ENCODE measurements around the gene NTF3. TPM values are rescaled to one million over a fixed set of nuclear protein-coding genes. Genes with fewer than 3 reads are reported as not detected.
A peak's percentile ranks its signal among the peaks of the same experiment; 100 is the strongest.

NTF3 gene
- total RNA-seq, 5 donors from 2014 or later (not counting 1 experiment from before 2014, with no cell fraction given), result not detected

DNA sequence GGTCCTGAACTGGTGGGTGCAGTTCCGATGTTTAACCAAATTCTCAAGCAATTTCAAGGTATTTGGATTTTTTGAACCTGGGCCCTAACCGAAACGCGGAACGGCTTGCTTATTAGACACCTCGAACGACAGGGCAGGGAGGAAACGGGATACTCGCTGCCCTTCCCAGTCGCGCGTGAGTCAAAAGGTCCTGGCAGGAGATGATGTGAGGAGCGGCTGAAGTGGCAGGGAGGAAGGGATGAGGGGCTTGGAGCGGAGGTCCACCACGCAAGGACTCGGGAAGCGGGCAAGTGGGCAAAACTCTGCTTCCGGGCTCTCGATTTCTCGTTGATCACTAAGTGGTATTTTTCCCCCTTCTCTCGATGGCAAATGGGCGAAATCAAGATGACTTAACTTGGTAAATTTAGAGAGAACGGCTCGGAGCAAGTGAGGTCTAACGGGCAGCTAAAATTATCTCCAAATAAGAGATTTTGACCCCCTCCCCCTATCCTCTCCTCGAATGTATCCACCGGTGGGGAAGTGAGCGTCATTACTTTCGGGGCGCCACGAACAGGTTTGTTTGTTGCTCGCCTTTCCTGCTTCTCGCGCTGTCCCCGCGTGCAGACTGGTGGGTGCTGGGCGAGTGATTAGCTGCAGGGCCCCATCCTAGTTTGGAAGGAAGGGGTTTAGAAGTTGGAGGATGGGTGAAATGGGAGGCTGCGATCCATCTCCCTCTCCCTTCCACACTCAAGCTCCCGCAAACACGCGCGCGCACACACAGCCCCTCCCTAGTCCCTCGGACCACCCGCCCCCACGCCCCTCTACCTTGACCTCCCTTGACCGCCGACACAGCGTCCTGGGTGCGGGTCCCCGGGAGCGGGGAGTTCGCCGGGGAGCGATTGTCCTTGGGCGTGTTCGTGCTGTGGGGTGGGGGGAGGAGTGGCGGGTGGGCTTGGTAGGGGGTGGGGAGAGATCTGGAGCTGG is 986 bp upstream of the NTF3 start:
- no peaks in the 10 kb centered on the region for H3K9me3 ChIP-seq
- WGBS (ENCODE audit: insufficient coverage), result 4% methylated on average over 19 of the region's 58 CpGs
- Mint-ChIP-seq H3K9me3 (no peaks in the 10 kb centered on the region), H3K36me3 (no peaks in the 10 kb centered on the region), H3K27ac (no peak overlapping the region), H3K4me1 (peaks cover 12 to 14% (median 14%) of the 10 kb centered on the region in 3 donors), H3K27me3 (peaks cover 39 to 50% of the 10 kb centered on the region in 2 donors), H3K4me3 (peak overlapping the region in 2 of 3 donors; percentile 58 to 65)
- H3K27me3 ChIP-seq (replicated peaks in 1 of 2; ENCODE audit: control insufficient read depth in 2 of 2, extremely low read depth in 1 of 2, insufficient read depth in 2 of 2, low read length in 1 of 2), result peaks cover 19 to 58% of the 10 kb centered on the region in 2 experiments
- POLR2A ChIA-PET, result no interaction called here
- no peak overlapping the region for H3K27ac ChIP-seq (ENCODE audit: low read length)
- H3K4me1 ChIP-seq (ENCODE audit: control insufficient read depth in 1 of 2, extremely low read depth in 1 of 2, insufficient read depth in 2 of 2, low read length in 2 of 2), result peaks cover 2 to 15% of the 10 kb centered on the region in 2 experiments
- CTCF ChIA-PET, result no interaction called here
- DNase-seq (no peak), ATAC-seq (replicated peaks in 1 of 4) (no peak)
- H3K4me3 ChIP-seq (ENCODE audit: control insufficient read depth in 1 of 2, extremely low read depth in 1 of 2, low read length in 1 of 2), result no peak overlapping the region
- no peaks in the 10 kb centered on the region for H3K36me3 ChIP-seq (ENCODE audit: control insufficient read depth in 2 of 2, extremely low read depth in 1 of 2, insufficient read depth in 1 of 2, low read length in 1 of 2)

DNA sequence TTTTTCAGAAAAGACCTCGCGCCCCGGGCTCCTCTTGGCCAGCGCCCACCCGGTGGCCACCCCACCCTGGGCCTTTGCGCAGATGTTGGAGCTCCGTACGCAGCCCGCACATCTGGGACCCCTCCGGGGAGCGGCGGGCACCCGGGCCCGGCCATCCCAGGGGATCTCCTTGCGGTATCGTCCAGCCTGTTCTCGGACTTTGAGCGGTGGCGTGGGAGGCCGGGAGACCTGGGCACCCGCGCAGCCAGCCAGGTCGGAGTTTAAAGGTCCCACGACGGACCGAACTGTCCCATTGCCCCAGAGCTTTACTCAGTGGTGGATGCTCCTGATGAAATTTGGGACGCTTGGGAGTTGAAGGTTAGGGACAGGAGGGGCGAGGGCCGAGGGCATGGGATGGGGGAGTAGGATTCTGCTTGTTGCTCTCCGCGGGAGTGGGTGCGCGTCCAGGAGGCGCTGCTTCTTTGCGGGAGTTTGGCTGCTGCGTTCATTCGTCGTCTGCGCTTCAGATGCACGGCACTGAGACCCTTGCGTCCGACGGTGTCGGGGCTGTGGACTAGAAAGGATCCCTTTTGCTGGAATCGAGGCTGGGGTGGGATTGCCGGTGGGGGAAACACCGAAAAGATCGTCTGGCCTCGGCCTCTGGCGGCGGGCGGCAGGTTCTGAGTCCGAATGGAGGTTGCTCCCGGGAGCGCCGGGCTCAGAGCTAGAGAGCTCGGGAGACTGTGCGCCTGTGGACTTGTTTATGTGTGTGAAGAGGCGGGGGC is 1.4 kb downstream of the NTF3 start:
- H3K4me1 Mint-ChIP-seq, result peaks cover 12 to 14% (median 14%) of the 10 kb centered on the region in 3 donors
- Histone ChIP-seq H3K27ac (ENCODE audit: low read length) (no peak overlapping the region), H3K4me3 (ENCODE audit: control insufficient read depth in 1 of 2, extremely low read depth in 1 of 2, low read length in 1 of 2) (no peak overlapping the region), H3K36me3 (ENCODE audit: control insufficient read depth in 2 of 2, extremely low read depth in 1 of 2, insufficient read depth in 1 of 2, low read length in 1 of 2) (no peaks in the 10 kb centered on the region), H3K4me1 (ENCODE audit: control insufficient read depth in 1 of 2, extremely low read depth in 1 of 2, insufficient read depth in 2 of 2, low read length in 2 of 2) (peaks cover 2 to 15% of the 10 kb centered on the region in 2 experiments), H3K9me3 (no peaks in the 10 kb centered on the region), H3K27me3 (replicated peaks in 1 of 2; ENCODE audit: control insufficient read depth in 2 of 2, extremely low read depth in 1 of 2, insufficient read depth in 2 of 2, low read length in 1 of 2) (peaks cover 13 to 63% of the 10 kb centered on the region in 2 experiments)
- ChIA-PET CTCF (no interaction called here), POLR2A (no interaction called here)
- DNase-seq, result no peak
- no peak overlapping the region for H3K27ac Mint-ChIP-seq
- peak overlapping the region in 1 of 3 donors; percentile 65 for H3K4me3 Mint-ChIP-seq
- ATAC-seq (replicated peaks in 1 of 4), result no peak
- no peaks in the 10 kb centered on the region for H3K36me3 Mint-ChIP-seq
- peaks cover 1 to 7% (median 2%) of the 10 kb centered on the region in 3 donors for H3K9me3 Mint-ChIP-seq
- WGBS (ENCODE audit: insufficient coverage), result 6% methylated on average over 53 of the region's 59 CpGs
- peaks cover 44 to 48% of the 10 kb centered on the region in 2 donors for H3K27me3 Mint-ChIP-seq

- H3K27ac Mint-ChIP-seq, result no peak overlapping the region
- peaks cover 3 to 9% (median 3%) of the 10 kb centered on the region in 3 donors for H3K9me3 Mint-ChIP-seq
- Histone ChIP-seq H3K27me3 (replicated peaks in 1 of 2; ENCODE audit: control insufficient read depth in 2 of 2, extremely low read depth in 1 of 2, insufficient read depth in 2 of 2, low read length in 1 of 2) (peaks cover 13 to 58% of the 10 kb centered on the region in 2 experiments), H3K27ac (ENCODE audit: low read length) (no peak overlapping the region), H3K4me1 (ENCODE audit: control insufficient read depth in 1 of 2, extremely low read depth in 1 of 2, insufficient read depth in 2 of 2, low read length in 2 of 2) (peaks cover 2 to 15% of the 10 kb centered on the region in 2 experiments), H3K9me3 (no peaks in the 10 kb centered on the region), H3K36me3 (ENCODE audit: control insufficient read depth in 2 of 2, extremely low read depth in 1 of 2, insufficient read depth in 1 of 2, low read length in 1 of 2) (no peaks in the 10 kb centered on the region), H3K4me3 (ENCODE audit: control insufficient read depth in 1 of 2, extremely low read depth in 1 of 2, low read length in 1 of 2) (no peak overlapping the region)
- POLR2A ChIA-PET, result no interaction called here
- ATAC-seq (replicated peaks in 1 of 4) (no peak), DNase-seq (no peak)
- peak overlapping the region in 1 of 3 donors; percentile 14 for H3K4me3 Mint-ChIP-seq
- 17% methylated on average over 13 of the region's 15 CpGs for WGBS (ENCODE audit: insufficient coverage)
- H3K36me3 Mint-ChIP-seq, result no peaks in the 10 kb centered on the region
- peaks cover 12 to 14% (median 14%) of the 10 kb centered on the region in 3 donors for H3K4me1 Mint-ChIP-seq
- H3K27me3 Mint-ChIP-seq, result peaks cover 38 to 41% of the 10 kb centered on the region in 2 donors
- CTCF ChIA-PET, result no interaction called here
These were observed 2.1 kb downstream of the NTF3 start for GRCh38 chr12:5433845-5434646.

GRCh38 chr12:5434647-5435560 is 3.0 kb downstream of the NTF3 start:
- Mint-ChIP-seq H3K27ac (no peak overlapping the region), H3K4me1 (peaks cover 12 to 14% (median 14%) of the 10 kb centered on the region in 3 donors), H3K27me3 (peaks cover 31 to 33% of the 10 kb centered on the region in 2 donors), H3K4me3 (no peak overlapping the region), H3K9me3 (peaks cover 3 to 9% (median 3%) of the 10 kb centered on the region in 3 donors), H3K36me3 (no peaks in the 10 kb centered on the region)
- CTCF ChIA-PET, result no interaction called here
- POLR2A ChIA-PET, result interaction anchor here in 1 of 2 donors (0.6 kb wide), 1 partner anchor 322 kb away, joined by 3 read pairs; no protein-coding TSS in a partner anchor
- Histone ChIP-seq H3K9me3 (no peaks in the 10 kb centered on the region), H3K36me3 (ENCODE audit: control insufficient read depth in 2 of 2, extremely low read depth in 1 of 2, insufficient read depth in 1 of 2, low read length in 1 of 2) (no peaks in the 10 kb centered on the region), H3K4me3 (ENCODE audit: control insufficient read depth in 1 of 2, extremely low read depth in 1 of 2, low read length in 1 of 2) (no peak overlapping the region), H3K27ac (ENCODE audit: low read length) (no peak overlapping the region), H3K27me3 (replicated peaks in 1 of 2; ENCODE audit: control insufficient read depth in 2 of 2, extremely low read depth in 1 of 2, insufficient read depth in 2 of 2, low read length in 1 of 2) (peaks cover 9 to 50% of the 10 kb centered on the region in 2 experiments), H3K4me1 (ENCODE audit: control insufficient read depth in 1 of 2, extremely low read depth in 1 of 2, insufficient read depth in 2 of 2, low read length in 2 of 2) (peaks cover 2 to 15% of the 10 kb centered on the region in 2 experiments)
- DNase-seq (no peak), ATAC-seq (replicated peaks in 1 of 4) (no peak)
- WGBS (ENCODE audit: insufficient coverage), result 55% methylated on average over 5 of the region's 6 CpGs

- no peak overlapping the region for H3K4me3 ChIP-seq (ENCODE audit: control insufficient read depth in 1 of 2, extremely low read depth in 1 of 2, low read length in 1 of 2)
These were observed 5.3 kb downstream of the NTF3 start for GRCh38 chr12:5437182-5437583.

More at GRCh38 chr12:5437182-5437583, 5.3 kb downstream of the NTF3 start:
- H3K27ac Mint-ChIP-seq, result no peak overlapping the region
- ATAC-seq (replicated peaks in 1 of 4) (no peak), DNase-seq (no peak)
- peaks cover 3 to 9% (median 3%) of the 10 kb centered on the region in 3 donors for H3K9me3 Mint-ChIP-seq
- no peak overlapping the region for H3K4me3 Mint-ChIP-seq
- H3K4me1 ChIP-seq (ENCODE audit: control insufficient read depth in 1 of 2, extremely low read depth in 1 of 2, insufficient read depth in 2 of 2, low read length in 2 of 2), result peaks cover 0 to 7% of the 10 kb centered on the region in 2 experiments
- peaks cover 2 to 32% of the 10 kb centered on the region in 2 experiments for H3K27me3 ChIP-seq (replicated peaks in 1 of 2; ENCODE audit: control insufficient read depth in 2 of 2, extremely low read depth in 1 of 2, insufficient read depth in 2 of 2, low read length in 1 of 2)
- peaks cover 12 to 19% of the 10 kb centered on the region in 2 donors for H3K27me3 Mint-ChIP-seq
- H3K9me3 ChIP-seq, result no peaks in the 10 kb centered on the region
- H3K36me3 ChIP-seq (ENCODE audit: control insufficient read depth in 2 of 2, extremely low read depth in 1 of 2, insufficient read depth in 1 of 2, low read length in 1 of 2), result no peaks in the 10 kb centered on the region
- H3K36me3 Mint-ChIP-seq, result no peaks in the 10 kb centered on the region
- peaks cover 0 to 2% (median 2%) of the 10 kb centered on the region in 3 donors for H3K4me1 Mint-ChIP-seq
- WGBS (ENCODE audit: insufficient coverage), result 80% methylated on average over 1 of the region's 4 CpGs
- no peak overlapping the region for H3K27ac ChIP-seq (ENCODE audit: low read length)
- ChIA-PET POLR2A (no interaction called here), CTCF (no interaction called here)

Data from T-cell (primary cell).